Measurements from ENCODE around the gene DIPK1B.
"Not testable (repeated sequence)": the region's sequence is repeated elsewhere in the genome, so short reads cannot be mapped to it uniquely, and the experiment has no call there.

The DIPK1B gene

DNA sequence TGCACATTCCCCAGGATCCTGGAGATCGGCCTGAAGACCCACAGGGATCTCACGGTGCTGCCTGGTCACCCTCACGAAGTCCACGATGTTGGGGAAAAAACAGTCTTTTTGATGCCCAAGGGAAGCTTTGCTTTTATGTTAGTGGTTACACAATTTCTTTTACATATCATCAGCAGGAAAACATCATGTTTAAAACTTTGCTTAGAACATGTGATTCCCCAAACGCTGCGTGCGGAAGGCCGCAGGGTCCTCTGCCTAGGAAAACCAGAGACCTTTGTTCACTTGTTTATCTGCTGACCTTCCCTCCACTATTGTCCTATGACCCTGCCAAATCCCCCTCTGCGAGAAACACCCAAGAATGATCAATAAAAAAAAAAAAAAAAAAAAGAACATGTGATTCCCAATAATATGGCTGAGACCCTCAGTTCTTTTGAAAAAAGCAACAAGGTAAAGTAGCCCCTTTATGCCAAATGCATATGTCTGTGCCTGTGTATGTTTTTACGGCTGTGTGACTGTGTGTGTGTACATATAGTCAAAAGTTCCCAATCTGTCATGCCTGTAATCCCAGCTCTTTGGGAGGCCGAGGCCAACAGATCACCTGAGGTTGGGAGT is 13.6 kb upstream of the DIPK1B start:
- DNase-seq (ENCODE audit: low spot score) = no peak

DNA sequence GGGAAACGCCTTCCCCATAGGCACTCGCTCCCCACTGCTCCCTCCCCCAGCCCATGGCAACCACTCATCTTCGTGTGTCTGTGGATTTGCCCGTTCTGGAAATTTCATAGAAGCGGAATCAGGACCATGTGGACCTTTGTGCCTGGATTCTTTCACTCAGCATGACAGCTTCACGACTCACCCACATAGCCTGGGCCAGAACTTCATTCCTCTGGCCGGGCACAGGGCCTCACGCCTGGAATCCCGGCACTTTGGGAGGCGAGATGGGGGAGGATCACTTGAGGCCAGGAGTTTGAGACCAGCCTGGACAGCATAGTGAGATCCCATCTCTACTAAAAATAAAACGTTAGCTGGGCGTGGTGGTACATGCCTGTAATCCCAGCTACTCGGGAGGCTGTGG is 12.1 kb upstream of the DIPK1B start:
- DNase-seq (ENCODE audit: low spot score) = no peak

- no peak for DNase-seq (ENCODE audit: low spot score)
Observed at GRCh38 chr9:136700959-136701667, 11.3 kb upstream of the DIPK1B start.

GRCh38 chr9:136701668-136702053 is 10.7 kb upstream of the DIPK1B start:
- no peak for DNase-seq (ENCODE audit: low spot score)

DNA sequence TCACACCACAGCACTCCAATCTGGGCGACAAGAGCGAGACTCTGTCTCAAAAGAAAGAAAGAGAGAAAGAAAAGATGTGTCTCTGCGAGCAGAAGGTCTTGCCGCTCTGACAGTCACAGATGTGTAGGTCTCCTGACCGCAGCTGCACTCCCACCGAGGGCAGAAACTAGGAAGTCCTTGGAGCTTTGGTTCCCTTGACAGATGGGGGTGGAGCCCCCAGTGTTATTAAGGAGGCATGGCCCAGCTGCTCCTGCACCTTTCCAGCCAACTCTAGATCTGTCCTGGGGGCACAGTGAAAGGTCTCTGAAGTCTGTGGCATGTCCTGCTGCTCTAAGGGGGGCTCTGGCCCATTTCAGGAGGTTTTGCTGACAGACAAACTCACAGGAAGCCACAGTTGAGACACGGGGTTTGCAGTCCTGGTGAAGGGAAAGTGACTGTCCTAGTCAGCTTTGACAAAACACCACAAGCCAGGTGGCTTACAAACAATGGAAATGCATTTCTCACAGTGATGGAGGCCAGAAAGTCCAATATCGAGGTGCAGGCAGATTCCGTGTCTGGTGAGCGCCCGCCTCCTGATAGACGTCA is 9.0 kb upstream of the DIPK1B start:
- DNase-seq (ENCODE audit: low spot score) = no peak

DNA sequence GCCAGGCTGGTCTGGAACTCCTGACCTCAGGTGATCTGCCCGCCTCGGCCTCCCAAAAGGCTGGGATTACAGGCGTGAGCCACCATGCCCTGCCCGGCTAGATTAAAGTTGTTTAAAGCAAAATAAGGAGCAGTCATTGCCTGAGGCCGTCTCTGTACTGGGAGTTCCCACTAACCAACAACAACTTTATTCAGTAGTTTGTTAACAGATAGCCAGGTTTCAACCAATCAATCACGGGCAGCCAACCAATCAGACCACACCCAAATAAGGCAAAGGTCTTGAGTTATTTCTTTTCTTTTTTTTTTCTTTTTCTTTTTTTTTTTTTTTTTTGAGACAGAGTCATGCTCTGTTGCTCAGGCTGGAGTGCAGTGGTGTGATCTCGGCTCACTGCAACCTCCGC is 7.6 kb upstream of the DIPK1B start:
- DNase-seq (ENCODE audit: low spot score) = not testable (repeated sequence)

DNA sequence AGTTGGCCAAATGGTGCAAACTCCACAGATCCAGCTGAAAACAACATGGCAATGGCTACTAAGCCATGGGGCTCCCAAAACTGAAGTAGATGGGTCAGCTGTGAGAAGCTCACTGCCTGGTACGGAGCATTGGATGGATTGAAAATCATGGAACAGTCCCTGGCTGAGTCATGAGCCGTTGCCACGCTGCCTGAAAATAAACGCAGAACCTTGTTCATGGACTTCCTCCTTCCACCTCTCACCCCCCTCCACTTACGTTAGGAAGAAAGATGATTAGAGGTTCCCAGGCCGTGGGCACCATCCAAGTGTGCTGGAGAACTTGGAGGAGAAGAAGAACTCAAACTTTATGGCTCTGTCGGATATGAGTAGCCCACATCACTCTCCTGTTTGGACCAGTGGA is 6.8 kb upstream of the DIPK1B start:
- no peak for DNase-seq (ENCODE audit: low spot score)

DNA sequence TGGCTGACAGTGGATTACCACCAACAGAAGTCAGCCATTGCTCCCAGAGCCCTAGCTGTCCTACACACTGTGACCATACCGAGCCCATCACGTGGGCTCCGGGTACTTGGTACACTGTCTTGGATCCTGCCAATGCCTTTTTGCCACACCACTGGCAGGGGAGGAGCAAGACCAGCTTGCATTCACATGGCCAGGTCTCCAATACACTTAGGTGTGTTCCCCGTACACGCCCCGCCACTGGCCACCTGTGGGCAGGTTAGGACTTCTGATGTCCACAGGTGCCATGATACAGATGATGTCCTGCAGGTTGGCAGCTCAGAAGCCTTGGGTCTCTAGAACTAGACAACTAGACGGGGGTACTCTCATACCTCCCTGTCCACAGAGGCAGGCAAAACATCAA is 5.4 kb upstream of the DIPK1B start:
- DNase-seq (ENCODE audit: low spot score) = no peak

DNA sequence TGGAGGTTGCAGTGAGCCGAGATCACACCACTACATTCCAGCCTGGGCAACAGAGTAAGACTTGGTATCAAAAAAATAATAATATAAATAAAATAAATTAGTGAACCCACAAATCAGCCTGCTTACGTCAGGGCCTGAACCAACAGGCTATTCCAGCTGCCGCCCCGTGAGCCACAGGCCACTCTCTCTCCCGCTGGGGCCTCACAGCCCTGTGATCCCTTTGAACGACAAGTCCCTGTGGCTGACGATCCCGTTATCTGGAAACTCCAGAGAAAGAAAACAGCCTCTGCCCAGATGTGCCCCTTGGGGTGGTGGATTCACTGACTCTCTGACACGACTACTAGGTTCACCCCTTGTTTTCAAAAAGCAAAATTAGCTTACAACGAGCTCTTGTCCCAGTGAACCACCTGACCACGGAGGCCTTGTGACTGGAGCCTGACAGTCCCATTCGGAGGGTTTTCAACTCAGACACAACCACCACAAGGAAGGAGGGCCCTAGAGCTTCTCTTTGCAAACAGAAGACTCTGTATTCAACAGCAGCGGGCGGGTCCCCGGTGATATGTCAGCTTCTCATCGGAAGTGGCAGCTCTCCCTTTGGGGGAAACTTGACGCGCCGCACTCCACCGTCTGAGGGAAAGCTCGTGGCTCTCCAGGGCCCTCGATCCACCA is 4.4 kb upstream of the DIPK1B start:
- DNase-seq (ENCODE audit: low spot score) = no peak

DNA sequence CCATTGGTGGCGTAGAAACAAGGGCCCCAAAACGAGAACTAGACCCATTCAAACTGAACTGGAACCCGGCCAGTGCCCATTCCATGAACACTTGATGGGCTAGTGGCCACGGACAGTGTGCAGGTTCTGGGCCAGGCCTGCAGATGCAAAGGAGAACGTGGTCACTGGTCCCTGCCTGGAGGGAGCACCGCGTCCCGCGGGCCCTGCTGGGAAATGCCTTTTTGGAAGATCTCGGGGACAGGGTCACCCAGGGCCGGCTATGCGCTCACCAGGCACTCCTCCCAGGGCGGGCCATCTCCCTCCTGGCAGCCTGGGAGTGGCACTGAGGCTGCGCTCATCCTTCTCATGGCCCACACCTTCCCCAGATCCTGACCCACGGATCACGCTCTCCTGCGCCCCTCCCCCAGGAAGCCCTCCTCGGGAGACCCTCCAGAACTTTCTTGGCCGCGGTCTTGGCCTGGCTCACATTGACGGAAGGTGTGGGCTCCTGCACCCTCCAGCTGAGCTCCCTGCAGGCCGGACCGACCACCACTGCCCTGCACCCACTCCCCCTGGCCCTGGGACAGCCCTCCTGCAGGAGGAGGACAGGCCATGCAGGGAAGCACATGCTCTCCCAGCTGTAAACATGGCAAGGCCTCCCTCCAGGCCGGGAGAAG is 2.8 kb upstream of the DIPK1B start:
- DNase-seq (ENCODE audit: low spot score) = no peak

GRCh38 chr9:136710543-136710942 is 1.8 kb upstream of the DIPK1B start:
- no peak for DNase-seq (ENCODE audit: low spot score)

DNA sequence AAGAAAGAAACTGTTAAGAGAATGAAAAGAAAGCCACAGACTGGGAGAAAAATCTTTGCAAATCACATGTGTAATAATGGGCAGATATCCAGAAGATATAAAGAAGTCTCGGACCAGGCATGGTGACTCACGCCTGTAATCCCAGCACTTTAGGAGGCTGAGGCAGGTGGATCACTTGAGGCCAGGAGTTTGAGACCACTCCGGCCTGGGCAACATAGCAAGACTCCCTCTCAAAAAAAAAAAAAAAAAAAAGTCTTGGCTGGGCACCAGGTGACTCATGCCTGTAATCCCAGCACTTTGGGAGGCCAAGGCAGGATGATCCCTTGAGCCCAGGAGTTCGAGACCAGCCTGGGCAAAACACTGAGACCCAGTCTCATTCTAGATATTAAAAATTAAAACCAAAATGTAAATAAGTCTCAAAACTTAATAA is 1.1 kb upstream of the DIPK1B start:
- not testable (repeated sequence) for DNase-seq (ENCODE audit: low spot score)

- DNase-seq (ENCODE audit: low spot score) = peak; percentile 65
Observed at GRCh38 chr9:136712690-136713544, 545 bp downstream of the DIPK1B start.

- DNase-seq (ENCODE audit: low spot score) = no peak
Observed at GRCh38 chr9:136713550-136713949, 1.2 kb downstream of the DIPK1B start.

DNA sequence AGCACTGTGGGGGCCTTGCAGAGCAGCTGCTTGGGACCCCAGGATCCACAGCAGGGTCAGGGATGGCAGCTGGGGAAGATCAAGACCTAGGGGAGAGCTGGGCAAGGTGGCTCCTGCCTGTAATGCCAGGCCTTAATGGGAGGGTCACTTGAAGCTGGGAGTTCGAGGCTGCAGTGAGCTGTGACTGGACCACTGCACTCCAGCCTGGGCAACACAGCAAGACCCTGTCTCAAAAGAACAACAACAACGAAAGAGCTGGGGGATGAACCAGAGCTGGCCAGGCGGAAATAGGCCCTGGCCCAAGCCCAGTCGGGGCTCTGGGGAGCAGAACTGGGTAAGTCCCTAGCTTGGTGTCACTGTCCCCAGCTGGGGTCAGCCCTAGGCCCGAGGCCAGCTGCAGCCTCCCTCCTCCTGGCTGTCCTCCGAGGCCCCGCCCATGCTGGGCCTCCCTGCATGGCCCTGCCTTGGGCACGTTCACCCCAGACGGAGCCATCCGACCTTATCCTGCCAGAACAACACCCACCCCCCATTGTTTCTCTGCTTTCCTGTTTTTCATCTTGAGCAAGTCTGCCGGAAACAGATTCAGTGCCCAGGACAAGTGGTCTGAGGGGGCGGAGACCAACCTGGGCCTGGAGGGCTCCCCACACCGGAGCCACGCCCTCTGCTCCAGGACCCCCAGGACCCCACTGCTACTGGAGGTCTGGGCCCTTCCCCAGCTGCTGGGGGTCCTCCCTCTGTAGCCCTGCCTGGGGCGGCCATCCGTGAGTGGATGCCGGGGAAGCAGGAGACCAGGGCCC is 1.9 kb downstream of the DIPK1B start:
- DNase-seq (ENCODE audit: low spot score) = no peak

DNA sequence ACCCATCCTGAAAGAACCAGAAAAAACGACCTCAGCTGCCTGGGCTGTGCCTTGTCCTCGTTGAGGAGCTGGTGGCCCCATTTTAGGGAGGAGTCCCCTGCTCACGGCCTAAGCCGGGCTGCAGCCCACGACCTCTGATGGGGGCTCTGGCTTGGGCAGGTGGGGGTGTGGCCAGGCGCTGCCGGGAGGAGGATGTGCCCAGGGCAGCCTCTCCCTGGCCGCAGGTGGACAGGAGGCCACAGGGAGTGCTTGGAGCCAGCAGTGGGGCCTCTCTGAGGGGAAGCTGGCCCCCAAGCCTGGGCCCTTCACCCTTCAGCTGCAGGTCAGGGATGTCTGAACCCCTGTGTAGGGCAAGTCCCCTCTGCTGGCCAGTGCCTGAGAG is 2.5 kb downstream of the DIPK1B start:
- no peak for DNase-seq (ENCODE audit: low spot score)

- no peak for DNase-seq (ENCODE audit: low spot score)
Observed at GRCh38 chr9:136717399-136717798, 5.0 kb downstream of the DIPK1B start.

GRCh38 chr9:136718345-136719194 is 6.2 kb downstream of the DIPK1B start:
- DNase-seq (ENCODE audit: low spot score) = no peak

DNA sequence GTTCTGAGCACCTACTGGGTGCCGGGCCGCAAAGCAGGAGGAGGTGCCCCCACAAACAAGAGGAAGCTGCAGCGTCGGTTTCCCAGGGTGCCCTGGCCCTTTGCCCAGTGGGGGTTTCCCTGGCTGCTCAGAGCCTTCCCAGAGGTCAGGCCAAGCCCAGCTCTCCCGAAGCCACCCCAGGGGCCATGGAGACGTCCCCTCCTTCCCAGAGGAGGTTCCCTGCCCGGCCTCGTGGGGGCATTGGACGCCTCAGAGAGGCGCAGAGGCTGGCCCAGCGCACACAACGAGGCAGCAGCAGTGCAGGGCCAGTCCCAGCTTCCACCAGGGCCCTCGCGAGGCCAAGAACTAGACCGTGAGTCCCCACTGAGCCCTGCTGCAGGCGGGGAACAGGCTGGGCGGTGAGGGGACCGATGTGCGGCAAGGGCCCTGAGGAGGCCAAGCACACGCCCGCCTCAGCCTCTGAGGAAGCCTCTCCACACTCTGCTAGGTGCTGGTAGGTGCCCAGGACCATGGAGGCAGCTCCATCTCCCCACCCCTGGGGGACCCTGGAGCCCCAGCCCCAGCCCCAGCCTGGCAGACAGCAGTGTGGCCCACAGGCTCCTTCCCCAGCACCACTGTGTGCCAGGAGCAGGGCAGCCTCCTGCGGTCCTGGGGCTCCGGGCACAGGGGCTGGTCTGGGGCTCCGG is 7.0 kb downstream of the DIPK1B start:
- no peak for DNase-seq (ENCODE audit: low spot score)

Measured in iPS-NIHi11 (cell line).